HG02588 (cell line): ENCODE results near the gene TNS3.

ENCODE experiments used
- ATAC-seq: cut with Tn5 transposase; IDR thresholded peaks from one replicate; pipeline ENCODE4 v1.9.1; 2021; ENCODE audit warnings: mild to moderate bottlenecking, moderate library complexity; ENCODE audit not compliant: unreplicated experiment

The TNS3 gene

DNA sequence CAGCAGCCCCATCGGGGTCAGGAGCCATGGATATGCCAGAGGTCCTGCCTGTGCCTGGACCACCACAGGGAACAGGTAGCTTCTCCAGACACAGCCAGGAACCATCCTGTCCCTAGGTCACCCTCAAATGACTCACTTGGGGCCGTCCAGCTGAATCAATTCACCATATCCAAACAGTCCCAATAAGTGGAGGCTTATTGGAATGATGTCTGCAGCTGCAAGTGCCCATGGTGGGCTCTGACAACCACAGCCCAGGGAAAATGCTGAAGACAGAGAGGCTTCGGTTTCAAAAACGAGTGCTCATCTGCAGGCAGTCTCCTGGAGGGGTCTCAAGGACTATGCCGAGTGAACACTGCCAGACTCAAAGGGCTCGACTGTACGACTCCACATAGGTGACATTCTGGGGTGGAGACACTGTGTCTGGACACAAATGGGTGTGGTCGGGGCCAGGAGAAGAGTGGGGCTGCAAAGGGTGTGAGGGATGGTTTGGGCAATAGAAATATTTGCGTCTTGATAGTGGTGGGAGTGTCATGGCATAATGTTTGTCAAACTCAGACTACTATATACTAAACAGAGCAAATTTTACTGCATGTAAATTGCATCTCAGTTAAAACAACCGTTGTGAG is 204.8 kb downstream of the TNS3 start:
- ATAC-seq = no peak

DNA sequence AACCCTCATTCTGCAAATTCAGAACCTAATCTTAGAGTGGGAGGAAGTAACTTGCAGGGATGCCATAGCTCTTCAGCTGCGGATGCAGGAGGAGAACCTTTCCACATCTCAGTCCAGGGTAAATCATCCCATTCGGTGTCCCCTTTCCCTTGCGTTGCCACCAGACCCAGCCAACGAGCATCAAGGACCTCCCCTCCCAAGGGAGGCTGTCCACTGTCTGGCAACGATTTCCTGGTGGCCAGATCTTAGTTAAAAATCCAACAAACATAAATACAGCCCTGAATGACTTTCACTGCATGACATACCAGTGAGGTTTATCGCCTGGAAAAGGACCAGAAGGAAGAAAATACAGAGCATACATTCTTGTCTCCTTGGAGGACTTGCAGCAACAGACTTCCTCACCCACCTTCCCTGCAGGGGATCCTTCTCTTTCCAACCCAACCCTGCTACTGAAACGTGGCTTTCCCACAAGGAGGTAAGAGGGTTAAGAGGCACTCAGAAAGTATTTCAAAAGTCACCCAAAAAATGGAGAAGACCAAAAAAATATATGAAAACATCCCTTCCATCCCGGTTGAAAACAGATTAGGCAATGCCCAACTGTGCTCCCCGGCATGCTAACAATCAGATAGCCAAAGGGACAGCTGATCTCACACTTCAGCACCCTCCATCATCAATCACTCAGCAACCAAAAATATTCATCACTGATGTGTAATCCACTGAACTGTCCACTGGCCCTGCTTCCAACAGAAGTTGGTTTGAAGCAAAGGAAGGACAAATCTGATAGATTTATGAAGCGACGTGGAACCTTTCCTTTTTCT is 206.6 kb downstream of the TNS3 start:
- no peak for ATAC-seq

DNA sequence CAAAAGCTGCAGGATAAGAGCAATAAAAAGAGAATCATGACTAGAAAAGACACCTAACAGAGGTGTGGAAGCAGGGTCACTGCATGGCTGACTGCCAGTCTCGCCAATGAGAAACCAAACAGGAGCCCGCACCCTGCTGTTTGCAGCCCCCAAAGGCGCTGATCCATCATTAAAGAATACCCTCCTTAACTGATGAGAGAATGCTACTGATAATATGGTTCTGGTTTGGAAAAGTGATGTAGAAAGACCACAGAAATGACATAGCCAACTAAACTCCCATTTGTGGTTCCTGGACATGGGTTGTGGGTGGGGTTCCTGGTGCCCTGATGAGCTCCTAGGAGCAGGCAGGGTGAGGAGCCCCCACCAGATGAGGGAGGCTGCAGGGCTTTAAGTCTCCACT is 207.4 kb downstream of the TNS3 start:
- no peak for ATAC-seq

DNA sequence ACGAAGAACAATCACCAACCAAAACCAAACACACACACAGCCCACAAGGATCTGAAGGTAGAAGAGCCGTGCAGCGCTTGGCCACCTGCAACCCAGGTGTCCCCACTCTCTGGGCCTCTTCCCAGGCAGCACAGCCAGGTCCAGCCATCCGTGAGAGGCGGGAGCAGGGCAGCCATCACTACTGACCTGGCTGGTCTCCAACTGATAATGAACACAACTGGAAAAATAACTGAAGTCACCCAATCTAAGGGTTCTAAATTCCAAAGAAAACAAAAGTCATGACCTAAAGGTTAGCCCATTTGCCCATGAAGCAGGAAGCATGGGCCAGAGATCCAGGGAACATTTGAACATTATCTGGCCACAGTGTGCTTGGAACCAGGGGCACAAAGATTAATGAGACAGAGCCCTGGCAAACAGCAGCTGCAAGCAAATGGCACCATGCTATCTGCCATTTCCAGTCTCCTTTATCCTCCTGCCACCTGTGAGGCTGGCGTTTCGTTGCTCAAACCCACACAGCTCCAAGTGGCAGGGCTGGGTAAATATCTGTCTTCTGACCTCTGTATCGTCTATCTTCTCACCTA is 207.9 kb downstream of the TNS3 start:
- no peak for ATAC-seq

DNA sequence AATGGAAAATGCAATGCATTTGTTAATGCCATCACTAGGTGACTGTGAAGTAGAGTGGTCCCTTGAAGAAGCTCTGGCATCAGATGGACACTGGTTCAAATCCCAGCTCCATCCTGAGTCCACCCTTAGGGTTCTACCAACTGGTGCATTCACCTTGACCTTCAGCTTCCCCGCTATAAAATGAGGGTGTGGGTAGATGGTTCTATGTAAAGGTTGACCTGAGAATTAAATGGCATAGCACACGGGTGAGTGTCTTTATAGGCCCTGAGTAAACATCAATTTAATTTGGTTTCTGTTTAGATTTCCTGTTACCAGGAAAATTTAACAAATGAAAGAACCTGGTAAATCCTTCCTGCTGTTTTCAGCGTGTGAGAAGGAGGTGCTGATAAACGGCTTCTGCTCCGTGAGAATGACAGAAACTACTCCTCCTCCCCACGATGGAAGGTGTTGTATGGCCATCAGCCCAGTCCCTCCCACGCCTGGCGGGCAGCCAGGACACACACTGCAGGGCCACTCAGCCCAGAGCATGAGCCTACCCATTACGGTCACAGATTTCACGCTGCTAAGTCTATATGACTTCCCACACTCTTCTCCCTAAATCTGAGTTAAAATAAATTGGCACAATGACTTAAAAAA is 210.1 kb downstream of the TNS3 start:
- ATAC-seq = no peak

DNA sequence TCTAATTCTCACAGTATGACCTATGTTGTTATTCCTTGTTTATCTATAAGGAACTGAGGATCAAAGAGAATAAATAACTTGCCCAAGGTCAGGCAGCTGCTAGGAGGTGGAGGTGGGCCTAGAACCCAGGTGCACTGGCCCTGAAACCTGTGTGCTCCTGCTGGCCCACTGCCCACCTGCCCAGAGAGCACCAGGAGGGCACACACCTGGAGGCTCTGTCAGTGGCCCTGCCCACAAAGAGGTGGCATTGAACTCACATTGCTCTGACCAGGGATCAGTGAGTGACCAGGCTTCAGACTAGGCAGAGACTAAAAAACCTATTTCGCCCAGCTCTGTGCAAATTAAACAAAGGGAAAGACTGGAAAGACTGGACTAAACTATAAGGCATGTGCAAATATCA is 210.6 kb downstream of the TNS3 start:
- ATAC-seq = no peak

DNA sequence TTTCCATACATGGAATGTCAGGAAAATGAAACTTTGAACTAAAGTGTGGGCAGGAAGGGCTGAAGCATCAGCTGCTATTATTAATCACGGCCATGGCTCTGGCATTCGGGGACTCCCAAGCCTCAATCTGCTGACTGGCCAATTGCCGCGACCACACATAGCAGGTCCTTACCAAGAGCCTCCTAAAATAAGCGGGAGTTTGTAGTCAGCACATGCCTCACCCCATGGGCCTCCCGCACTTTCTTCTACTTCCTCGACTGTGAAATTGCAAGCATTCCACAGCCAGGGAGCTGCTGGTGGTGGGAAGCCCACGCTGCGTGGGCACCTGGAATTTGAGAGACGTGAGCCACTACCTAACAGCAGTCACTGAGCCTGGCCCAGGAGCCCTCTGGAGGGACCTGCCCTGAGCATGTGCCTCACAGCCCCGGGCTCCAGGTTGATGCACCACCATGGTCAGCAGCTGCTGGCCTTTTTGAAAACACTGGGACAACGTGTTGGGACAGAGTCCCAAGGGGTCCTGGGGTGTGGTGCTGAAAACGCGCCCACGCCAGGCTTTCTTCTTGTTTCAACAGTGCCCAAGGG is 211.4 kb downstream of the TNS3 start:
- ATAC-seq = no peak

DNA sequence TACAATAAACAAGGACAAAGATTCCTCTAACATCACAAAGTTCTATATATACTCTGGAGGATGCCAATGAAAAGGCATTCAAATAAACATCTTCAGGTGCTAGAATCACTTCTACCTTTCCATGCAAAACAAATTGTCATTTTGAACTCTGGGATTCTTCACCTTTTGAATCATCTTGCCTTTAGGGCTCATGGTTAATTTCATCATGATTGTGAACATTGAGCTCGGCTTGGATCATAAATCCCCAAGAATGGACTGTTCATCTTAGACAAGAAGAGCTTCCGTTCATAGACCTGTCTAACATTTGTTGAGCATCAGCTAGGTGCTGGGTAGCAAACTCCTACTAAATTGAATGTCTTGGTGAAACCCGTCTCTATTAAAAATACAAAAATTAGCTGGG is 212.2 kb downstream of the TNS3 start:
- no peak for ATAC-seq

DNA sequence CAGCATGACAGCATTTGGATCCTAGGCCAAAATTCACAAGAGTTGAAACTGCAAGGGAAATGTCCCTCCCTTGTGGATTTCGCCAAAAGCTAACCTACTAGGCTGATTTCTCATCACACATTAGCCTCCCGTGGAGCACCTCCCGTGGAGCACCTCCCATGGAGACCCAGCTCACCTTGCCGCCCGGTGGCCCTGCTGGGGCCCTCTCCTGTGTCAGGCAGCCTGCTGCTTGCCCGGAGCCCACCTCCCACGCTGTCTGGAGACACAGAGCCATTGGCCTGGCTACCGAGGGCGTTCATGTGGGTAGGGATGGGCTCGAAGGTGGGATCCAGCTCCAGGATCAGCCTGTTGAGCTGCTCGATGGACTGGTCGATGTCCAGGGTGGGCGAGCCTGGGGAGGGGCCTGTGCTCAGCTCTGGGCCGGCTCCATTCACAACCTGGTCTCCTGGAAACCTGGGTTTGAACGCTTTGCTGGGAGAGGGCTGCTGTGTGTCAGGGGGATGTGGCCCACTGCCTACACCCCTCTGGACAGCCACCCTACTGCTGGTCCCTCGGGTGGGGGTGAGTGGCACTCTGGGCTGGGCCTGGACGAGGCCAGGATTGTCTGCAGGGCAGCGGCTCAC is 213.6 kb downstream of the TNS3 start:
- no peak for ATAC-seq

DNA sequence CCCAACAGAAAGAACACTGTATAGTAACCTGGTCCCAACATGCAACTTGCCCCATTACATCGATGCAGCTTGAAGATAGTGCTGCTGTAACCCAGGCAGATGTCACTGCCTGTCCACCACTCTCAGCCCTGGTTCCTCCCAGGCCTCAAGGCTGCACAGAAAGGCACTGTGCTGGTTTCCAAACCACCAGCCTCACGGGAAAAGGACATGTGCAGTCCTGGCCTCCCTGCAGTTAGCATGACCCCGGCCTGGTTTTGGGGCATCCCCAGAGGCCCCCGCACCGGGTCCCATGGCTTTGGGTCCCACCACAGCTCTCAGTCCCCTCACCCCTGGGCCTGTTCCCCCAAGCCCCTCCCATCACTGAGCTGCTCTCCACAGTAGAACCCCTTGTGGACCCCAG is 214.5 kb downstream of the TNS3 start:
- ATAC-seq = no peak

DNA sequence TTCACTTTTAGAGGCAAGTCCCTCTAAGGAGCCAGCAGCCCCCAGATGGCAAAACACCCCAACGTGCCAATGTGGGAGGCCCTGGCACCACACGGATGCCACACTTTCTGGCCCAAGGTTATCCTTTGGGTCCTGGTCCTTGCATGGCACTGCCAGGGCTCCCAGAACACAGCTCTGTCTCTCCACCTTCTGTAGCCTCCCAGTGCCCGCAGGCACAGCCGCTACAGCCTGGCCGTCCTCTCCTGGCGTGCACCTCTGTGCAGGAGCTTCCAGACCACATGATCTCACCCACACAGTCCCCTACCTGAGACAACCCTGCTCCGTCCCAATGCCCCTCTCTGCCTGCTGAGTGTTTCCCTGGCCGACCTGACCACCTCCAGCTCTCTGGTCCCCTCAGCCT is 215.0 kb downstream of the TNS3 start:
- ATAC-seq = no peak

DNA sequence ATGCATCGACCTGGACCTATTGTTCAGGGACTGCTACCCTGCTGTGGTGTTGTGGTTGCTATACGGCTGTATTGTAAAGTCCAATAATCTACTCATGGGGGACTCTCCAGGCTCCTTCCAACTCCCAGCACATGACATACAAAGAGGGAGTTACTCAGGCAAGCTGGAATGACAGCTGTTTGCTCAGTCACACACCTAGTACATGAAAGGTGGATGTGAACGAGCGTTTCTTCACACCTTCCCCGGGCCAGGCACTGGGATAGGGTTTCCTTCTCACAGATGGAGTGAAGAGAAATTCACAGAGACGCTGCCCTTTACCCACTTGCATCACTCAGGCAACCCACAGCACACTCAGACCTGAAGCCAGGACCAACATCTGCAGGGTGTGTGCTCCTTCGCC is 215.7 kb downstream of the TNS3 start:
- ATAC-seq = no peak

DNA sequence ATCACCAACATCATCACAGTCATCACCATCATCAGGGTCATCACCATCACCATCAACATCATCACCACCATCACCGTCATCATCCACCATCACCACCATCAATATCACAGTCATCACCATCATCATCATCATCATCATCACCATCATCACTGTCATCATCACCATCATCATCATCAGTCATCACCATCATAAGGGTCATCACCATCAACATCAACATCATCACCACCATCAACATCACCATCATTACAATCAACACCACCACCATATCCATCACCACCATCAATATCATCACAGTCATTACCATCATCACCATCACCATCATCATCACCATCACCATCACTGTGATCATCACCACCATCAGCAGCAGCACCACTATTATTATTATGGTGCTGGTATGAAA is 218.9 kb downstream of the TNS3 start:
- ATAC-seq = no peak

DNA sequence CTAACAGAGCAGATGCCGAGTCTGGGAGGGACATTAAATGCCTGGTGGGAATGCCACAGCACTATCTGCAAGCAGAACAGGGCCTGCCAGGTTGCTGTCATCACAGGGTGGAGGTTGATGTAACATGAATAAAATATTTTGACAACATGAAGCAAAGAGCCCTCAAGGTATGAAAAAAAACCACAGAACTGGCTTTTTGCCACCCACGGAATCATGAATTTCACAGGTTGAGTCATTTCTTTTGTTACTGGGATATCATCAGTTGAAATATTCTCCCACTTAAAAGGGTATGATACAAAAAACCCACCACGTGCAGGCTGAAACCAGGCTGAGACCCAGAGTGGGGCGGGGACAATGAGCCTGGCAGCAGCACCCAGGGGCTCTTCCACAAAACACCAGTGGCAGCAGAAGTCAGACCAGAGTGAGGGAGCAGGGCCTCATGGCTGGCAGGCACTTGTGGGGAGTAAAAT is 220.1 kb downstream of the TNS3 start:
- ATAC-seq = no peak

DNA sequence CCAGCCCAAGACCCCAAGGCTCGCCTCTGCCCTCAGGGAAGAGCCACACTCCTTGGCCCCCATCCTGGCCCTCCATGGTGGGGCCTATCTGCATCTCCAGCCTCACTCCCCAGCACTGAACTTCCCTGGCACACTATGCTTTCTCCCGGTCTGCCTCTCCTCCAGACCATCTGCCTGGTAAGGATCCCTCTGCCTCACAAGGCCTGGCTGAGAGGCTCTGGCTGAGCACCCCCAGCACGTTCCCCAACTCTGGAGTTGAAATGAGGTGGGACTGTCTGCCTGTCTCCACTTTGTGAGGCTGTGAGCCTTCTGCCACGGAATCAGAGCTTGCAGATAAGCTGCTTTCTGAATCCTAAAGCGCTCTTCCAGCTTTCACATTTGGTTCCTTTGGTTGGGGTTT is 220.7 kb downstream of the TNS3 start:
- no peak for ATAC-seq

DNA sequence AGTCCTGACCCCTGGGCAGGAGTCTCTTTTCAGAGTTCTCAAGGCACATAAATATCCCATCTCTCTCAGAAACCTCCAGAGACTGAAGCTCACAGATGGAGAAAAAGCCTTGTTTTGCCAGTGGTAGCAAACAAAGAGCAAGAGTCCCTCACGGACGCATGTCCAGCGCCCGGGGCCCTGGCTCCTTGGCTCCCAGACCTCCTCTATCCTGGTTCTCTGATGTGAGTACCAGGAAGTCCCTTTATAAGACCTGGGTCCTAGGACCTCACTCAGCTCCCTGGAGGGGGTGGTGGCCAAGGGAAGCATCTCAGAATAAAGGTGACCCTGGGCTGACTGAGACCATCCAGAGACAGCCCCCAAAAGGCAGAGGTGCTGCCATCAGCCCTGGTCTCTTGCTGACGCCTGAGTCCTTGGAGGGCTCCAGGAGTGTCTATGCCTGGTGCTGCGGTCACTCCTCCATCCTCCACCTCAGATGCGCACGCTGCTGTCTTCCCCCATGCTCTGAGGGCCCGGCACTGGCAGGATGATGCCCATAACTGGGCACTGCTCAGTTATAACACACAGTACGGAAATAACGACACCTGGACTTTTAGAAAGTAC is 221.5 kb downstream of the TNS3 start:
- ATAC-seq = no peak

DNA sequence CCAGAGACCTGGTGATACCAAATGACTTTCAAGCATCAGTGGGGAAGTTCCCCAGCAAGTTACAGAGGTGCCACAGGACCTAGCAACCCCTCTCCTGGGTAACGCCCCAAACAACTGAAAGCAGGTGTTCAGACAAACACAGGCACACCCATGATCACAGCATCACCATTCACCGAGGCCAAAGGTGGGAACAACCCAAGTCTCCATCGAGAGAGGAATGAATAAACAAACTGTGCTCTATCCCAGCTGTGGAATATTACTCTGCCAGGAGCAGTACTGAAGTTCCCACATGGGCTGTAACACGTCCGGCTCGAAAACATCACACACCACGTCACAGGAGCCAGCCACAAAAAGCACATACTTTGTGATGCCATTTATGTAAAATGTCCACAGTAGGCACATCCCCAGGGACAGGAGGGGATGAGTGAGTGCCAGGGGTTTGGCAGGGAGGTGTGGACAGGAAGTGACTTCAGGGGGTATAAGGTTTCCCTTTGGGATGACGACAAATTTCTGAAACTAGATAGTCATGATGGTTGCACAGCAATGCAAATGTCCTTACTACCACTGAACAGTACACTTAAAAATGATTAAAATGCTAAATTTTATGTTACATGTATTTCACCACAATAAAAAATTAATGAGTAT is 222.8 kb downstream of the TNS3 start:
- ATAC-seq = no peak

DNA sequence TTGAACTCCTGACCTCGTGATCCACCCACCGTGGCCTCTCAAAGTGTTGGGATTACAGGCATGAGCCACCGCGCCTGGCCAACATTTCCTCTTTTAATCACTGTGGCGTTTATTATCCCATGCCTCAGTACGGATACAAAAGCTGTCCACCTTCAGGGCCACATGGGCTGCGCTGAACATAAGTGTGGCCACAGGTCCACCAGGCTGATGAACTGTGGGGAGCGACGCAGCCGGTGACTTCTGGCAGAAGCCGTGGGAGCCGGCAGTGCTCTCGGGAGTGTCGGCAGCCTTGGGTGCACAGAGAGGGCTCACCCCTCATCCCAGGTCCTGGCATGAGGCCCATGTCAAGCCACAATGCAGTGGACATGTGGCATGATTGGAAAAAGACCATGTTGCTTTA is 223.6 kb downstream of the TNS3 start:
- no peak for ATAC-seq

DNA sequence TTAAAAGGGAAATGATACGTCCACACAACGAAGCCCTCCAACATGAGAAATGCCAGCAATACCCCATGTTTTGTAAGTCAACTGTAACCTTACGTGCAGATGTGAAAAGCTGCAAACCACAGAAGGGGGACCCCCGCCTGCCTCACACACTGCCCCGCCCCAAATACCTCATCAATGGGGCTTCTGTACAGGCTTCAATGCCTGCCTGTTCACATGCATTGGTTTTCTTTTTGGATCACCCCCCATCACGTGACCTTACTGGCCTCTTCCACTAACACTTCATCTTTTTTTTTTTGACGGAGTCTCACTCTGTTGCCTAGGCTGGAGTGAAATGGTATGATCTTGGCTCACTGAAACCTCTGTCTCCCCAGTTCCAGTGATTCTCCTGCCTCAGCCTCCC is 224.0 kb downstream of the TNS3 start:
- no peak for ATAC-seq

DNA sequence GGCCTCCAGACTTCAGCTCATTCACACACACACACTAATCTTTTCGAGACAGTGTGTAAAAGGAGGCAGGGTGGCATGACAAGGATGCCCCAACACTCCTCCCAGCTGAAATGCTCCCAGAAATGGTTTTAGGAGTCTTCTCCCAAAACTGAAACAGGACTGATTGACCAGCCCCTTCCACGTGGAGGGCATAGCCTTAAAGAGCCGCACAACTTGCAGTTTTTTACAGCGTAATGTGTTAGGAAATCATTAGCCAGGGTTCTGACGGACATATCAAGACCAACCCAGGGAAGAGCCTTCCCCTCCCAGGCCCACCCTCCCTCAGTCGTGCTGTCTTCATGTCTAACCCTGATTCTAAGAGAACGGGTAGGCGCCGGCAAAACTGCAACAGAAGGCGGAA is 224.6 kb downstream of the TNS3 start:
- ATAC-seq = no peak
